OCI-LY7 (cell line): ENCODE measurements around the gene LDLRAP1.

Experiments
- EZH2phosphoT487 ChIP-seq: fragments of 200-600 bp; sonication (generic); IDR thresholded peaks from 2 replicates; pipeline ENCODE4 v1.6.1; 2018; ENCODE audit warnings: low read depth, borderline replicate concordance, mild to moderate bottlenecking, mixed run types, antibody characterized with exemption, low read length, moderate library complexity, mixed read lengths
- TF ChIP-seq, protein P1 (sequence below): fragments of 200-600 bp; sonication (generic); conservative IDR thresholded peaks from 2 replicates; pipeline ENCODE4 v1.5.1; 2014; ENCODE audit warnings: mild to moderate bottlenecking, antibody characterized with exemption, low read length, moderate library complexity, mixed read lengths

DNA sequence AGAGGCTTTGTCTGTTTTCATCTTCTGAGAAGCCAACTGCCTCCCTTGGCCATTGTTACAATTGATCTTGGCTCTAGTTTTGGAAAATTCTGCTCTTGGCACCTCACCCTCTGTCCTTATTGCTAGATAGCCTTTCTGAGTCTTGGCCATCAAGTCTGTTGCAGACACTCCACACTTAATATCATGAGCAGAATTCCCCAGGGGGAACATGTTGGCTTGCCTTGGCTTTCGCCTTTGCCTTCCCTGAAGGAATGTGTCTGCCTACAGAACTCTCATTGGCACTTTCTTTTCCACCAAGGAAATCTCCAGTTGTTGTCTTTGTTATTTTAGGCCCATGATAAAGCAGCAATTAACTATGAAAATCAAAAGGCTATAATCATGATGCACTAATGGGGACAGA is 42.7 kb upstream of the LDLRAP1 start:
- TF ChIP-seq, protein P1, sequence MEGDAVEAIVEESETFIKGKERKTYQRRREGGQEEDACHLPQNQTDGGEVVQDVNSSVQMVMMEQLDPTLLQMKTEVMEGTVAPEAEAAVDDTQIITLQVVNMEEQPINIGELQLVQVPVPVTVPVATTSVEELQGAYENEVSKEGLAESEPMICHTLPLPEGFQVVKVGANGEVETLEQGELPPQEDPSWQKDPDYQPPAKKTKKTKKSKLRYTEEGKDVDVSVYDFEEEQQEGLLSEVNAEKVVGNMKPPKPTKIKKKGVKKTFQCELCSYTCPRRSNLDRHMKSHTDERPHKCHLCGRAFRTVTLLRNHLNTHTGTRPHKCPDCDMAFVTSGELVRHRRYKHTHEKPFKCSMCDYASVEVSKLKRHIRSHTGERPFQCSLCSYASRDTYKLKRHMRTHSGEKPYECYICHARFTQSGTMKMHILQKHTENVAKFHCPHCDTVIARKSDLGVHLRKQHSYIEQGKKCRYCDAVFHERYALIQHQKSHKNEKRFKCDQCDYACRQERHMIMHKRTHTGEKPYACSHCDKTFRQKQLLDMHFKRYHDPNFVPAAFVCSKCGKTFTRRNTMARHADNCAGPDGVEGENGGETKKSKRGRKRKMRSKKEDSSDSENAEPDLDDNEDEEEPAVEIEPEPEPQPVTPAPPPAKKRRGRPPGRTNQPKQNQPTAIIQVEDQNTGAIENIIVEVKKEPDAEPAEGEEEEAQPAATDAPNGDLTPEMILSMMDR, result no peak
- TF ChIP-seq EZH2phosphoT487, result no peak
